Right atrium auricular region (tissue), 2 donors: ENCODE data around the gene CPHXL2. TPM values are rescaled to one million over a fixed set of nuclear protein-coding genes. Genes with fewer than 3 reads are reported as not detected.

Experiments
- DNase-seq: peaks from one replicate; pipeline ENCODE4 v3.0.0-alpha.2; 2019; ENCODE audit warnings: low spot score
- H3K27ac ChIP-seq, 2 donors: fragments of 200-600 bp; sonication (generic); 1 replicate in 1 of 2; 2 replicates in 1 of 2; pipeline ENCODE4 v1.5.1; 2016 to 2019
- H3K27me3 ChIP-seq, 2 donors: fragments of 200-600 bp; sonication (generic); one replicate each; pipeline versions ENCODE4 v1.5.1 to v1.6.0; 2017 to 2019
- H3K36me3 ChIP-seq: fragments of 200-600 bp; sonication (generic); one replicate; pipeline ENCODE4 v1.5.1; 2016
- H3K4me1 ChIP-seq, 2 donors: fragments of 200-600 bp; sonication (generic); one replicate each; pipeline versions ENCODE4 v1.5.1 to v1.6.0; 2017 to 2019
- H3K4me3 ChIP-seq, 2 donors: fragments of 200-600 bp; sonication (generic); 1 replicate in 1 of 2; 2 replicates in 1 of 2; pipeline ENCODE4 v1.5.1; 2017 to 2019; ENCODE audit warnings: mild to moderate bottlenecking in 1 of 2, moderate library complexity in 1 of 2
- H3K9me3 ChIP-seq, 2 donors: fragments of 200-600 bp; sonication (generic); one replicate each; pipeline ENCODE4 v1.5.1; 2019
- total RNA-seq, 2 donors: library from RNA; depleted of rRNA; stranded (reverse); fragments of >200 nt; gene quantifications; one replicate each; pipeline ENCODE4 v1.1.0, GENCODE V29; 2016
- TF ChIP-seq, protein P1 (sequence below), 2 donors: fragments of 200-600 bp; sonication (generic); IDR thresholded peaks; one replicate each; pipeline ENCODE4 v1.5.1; 2019; ENCODE audit warnings: antibody characterized with exemption in 2 of 2

The CPHXL2 gene
- total RNA-seq, 2 donors from 2014 or later, result not detected

DNA sequence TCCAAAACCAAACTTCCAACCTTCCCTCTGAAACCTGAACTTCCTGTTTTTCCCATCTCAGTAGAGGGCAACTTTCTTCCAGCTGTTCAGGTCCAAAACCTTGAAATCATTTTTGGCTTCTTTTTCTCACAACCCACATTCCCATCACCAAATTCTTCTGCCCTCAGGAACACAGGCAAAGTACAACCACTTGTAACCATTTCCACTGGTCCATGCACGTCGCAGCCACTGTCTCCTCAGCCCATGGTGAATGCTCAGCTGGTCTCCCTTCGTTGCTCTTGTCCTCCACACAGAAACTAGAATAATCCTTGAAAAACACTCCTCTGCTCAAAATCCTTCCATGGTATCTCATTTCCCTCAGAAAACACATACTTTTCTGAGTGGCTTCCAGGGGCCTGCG is 50.0 kb downstream of the CPHXL2 start:
- TF ChIP-seq, protein P1, sequence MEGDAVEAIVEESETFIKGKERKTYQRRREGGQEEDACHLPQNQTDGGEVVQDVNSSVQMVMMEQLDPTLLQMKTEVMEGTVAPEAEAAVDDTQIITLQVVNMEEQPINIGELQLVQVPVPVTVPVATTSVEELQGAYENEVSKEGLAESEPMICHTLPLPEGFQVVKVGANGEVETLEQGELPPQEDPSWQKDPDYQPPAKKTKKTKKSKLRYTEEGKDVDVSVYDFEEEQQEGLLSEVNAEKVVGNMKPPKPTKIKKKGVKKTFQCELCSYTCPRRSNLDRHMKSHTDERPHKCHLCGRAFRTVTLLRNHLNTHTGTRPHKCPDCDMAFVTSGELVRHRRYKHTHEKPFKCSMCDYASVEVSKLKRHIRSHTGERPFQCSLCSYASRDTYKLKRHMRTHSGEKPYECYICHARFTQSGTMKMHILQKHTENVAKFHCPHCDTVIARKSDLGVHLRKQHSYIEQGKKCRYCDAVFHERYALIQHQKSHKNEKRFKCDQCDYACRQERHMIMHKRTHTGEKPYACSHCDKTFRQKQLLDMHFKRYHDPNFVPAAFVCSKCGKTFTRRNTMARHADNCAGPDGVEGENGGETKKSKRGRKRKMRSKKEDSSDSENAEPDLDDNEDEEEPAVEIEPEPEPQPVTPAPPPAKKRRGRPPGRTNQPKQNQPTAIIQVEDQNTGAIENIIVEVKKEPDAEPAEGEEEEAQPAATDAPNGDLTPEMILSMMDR (IDR thresholded peaks at IDR 0.05), result no peak
- Histone ChIP-seq H3K4me3 (no peak overlapping the region), H3K4me1 (peaks cover 0 to 11% of the 10 kb centered on the region in 2 donors), H3K9me3 (no peaks in the 10 kb centered on the region), H3K27ac (no peak overlapping the region), H3K36me3 (peaks cover 60% of the 10 kb centered on the region), H3K27me3 (no peaks in the 10 kb centered on the region)
- DNase-seq, result no peak

DNA sequence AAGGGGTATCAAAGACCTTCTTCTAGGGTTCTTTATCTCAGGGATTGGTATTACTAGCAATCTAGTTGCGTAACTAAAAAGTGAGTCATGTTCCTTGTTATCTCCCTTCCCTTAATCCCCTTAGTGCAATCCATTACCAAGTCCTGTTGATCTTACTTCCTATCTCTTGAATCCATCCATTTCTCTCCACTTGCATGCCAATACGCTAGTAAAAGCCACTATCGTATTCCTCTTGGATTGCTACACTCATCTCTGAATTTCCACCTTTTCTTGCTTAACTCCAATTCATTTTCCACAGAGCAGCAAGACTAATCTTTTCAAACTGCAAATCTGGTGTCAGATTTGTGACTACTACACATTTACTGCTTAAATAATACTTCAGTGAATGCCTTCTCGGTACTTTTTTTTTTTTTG is 51.9 kb downstream of the CPHXL2 start:
- peaks cover 0 to 26% of the 10 kb centered on the region in 2 donors for H3K4me1 ChIP-seq
- TF ChIP-seq, protein P1 (IDR thresholded peaks at IDR 0.05), result no peak
- H3K27ac ChIP-seq, result no peak overlapping the region
- H3K27me3 ChIP-seq, result no peaks in the 10 kb centered on the region
- H3K4me3 ChIP-seq, result no peak overlapping the region
- H3K36me3 ChIP-seq, result peaks cover 42% of the 10 kb centered on the region
- DNase-seq, result no peak
- no peaks in the 10 kb centered on the region for H3K9me3 ChIP-seq

DNA sequence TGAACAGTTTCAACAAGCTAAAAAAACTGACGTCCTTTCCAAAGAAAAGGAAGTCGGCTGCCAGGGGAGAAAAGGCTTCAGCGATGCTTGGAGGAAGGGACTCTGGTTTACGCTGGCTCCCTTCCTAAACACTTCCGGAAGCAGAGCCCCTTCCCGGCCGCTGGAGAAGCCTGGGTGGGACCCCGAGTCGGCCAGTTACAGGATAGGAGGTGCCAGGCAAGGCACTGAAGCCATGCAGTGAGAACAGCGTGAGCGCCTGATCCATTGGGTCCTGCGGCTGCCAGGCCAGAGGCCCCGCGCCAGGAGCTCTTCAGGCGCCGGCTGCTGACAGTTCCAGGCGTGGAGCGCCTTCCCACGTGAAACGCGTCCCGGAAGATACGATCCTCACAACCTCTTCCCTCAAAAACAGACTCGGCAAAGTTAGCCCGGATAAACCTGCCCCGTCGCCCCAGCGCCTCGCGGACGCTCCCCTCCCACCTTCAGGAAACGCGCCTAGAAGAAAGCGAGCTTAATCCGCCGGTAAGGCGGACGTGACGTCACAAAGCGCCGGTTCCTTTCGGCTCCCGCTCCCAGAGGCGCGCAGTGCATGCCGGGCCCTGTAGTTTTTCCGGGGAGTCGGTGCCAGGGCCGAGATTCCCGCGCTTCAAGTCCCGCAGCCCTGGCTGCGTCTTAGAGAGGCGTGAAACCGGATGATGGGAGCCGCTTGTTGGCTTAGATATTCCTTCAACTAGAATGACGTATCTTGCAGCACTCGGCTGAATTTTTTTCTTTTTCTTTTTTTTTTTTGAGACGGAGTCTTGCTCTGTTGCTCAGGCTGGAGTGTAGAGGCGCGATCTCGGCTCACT is 53.8 kb downstream of the CPHXL2 start, which contains the start of gene ADAT1:
TSS of gene ADAT1 (minus strand) at position 521 of the 845 bp plus-strand sequence. CDS start 2,482 bp downstream, outside the sequence.
- Histone ChIP-seq H3K9me3 (no peaks in the 10 kb centered on the region), H3K36me3 (peaks cover 25% of the 10 kb centered on the region), H3K4me1 (peaks cover 0 to 26% of the 10 kb centered on the region in 2 donors), H3K27me3 (no peaks in the 10 kb centered on the region), H3K27ac (peak within 1 kb of the TSS; percentile 95 to 97), H3K4me3 (peak within 1 kb of the TSS; percentile 74 to 85)
- TF ChIP-seq, protein P1 (IDR thresholded peaks at IDR 0.05), result no peak
- DNase-seq, result peak; percentile 99

DNA sequence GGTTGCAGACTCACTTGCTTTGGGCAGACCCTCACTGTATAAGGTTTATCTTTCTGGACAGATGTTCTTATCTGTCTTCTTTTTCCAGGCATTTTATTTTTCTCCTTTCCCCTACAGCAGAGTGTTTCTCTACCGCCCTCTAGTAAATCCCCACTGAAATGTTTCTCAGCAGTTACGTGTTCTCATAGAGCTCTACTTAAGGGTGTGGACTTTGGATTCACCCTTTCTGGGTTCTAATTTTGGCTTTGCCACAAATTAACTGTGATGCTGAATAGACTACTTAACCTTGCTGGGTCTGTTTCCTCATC is 55.7 kb downstream of the CPHXL2 start:
- peak overlapping the region in 1 of 2 donors; percentile 6 for H3K27ac ChIP-seq

DNA sequence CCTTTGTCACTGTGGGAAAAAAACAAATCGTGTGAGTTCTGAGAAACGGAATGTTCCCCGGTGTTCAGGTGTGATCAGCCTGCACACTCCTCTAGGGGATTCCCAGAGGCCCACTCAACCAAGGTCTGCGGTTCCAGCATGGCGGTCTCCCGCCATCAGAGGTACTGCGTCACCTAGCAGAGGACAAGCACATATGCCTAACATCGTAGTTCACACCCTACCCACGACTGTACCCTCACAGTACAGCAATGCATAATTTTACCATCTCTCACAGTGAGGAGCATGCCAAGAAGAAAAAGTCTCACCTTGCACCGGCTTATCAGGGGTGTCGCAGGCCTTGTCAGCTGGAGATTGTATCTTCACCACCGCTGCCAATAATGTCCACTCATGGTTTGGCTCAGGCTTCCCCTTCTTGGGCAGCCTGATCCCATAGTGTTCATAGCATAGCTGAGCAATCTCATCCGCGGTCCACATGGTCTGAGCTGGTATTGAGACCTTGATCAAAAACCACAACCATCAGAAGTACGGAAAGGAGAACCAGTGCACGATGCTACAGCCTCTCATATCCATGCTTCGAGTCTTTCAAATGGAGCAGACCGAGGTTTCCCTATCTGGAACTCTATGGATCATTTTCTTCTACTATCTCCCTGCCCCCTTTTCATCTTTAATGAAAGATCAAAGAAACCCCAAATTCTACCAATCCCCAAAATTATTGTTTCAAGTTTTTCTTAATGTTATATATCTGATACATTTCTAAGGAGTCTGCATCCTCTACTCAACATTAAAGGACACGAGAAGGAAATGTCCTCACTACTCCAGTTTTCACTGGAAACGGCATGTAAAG is 56.3 kb downstream of the CPHXL2 start:
- no peaks in the 10 kb centered on the region for H3K27me3 ChIP-seq
- peaks cover 19% of the 10 kb centered on the region for H3K36me3 ChIP-seq
- no peak for DNase-seq
- H3K4me1 ChIP-seq, result peaks cover 0 to 26% of the 10 kb centered on the region in 2 donors
- peak overlapping the region in 1 of 2 donors; percentile 6 for H3K27ac ChIP-seq
- TF ChIP-seq, protein P1 (IDR thresholded peaks at IDR 0.05), result no peak
- no peak overlapping the region for H3K4me3 ChIP-seq
- no peaks in the 10 kb centered on the region for H3K9me3 ChIP-seq

More for the DNA sequence above, 55.7 kb downstream of the CPHXL2 start:
- Histone ChIP-seq H3K27me3 (no peaks in the 10 kb centered on the region), H3K4me3 (no peak overlapping the region), H3K36me3 (peaks cover 17% of the 10 kb centered on the region), H3K4me1 (peaks cover 0 to 26% of the 10 kb centered on the region in 2 donors), H3K9me3 (no peaks in the 10 kb centered on the region)
- DNase-seq, result no peak
- TF ChIP-seq, protein P1 (IDR thresholded peaks at IDR 0.05), result peak; percentile 19 to 64
